A673 (cell line): ENCODE data around the gene ARHGEF35.
"Not testable (repeated sequence)": the region's sequence is repeated elsewhere in the genome, so short reads cannot be mapped to it uniquely, and the experiment has no call there.

Experiments used
- EZH2 ChIP-seq: fragments of 200-600 bp; sonication (generic); IDR thresholded peaks from 2 replicates; pipeline ENCODE4 v1.6.1; 2017; ENCODE audit warnings: borderline replicate concordance, low read depth, mild to moderate bottlenecking, mixed read lengths, antibody characterized with exemption, low read length; ENCODE audit not compliant: poor library complexity, severe bottlenecking
- TF ChIP-seq, protein P1 (sequence below): fragments of 300-800, 200-600 bp; sonication (generic); conservative IDR thresholded peaks from 2 replicates; pipeline ENCODE4 v1.5.1; 2017; ENCODE audit warnings: low read depth, mild to moderate bottlenecking, antibody characterized with exemption, low read length, moderate library complexity, mixed read lengths

- TF ChIP-seq, protein P1, sequence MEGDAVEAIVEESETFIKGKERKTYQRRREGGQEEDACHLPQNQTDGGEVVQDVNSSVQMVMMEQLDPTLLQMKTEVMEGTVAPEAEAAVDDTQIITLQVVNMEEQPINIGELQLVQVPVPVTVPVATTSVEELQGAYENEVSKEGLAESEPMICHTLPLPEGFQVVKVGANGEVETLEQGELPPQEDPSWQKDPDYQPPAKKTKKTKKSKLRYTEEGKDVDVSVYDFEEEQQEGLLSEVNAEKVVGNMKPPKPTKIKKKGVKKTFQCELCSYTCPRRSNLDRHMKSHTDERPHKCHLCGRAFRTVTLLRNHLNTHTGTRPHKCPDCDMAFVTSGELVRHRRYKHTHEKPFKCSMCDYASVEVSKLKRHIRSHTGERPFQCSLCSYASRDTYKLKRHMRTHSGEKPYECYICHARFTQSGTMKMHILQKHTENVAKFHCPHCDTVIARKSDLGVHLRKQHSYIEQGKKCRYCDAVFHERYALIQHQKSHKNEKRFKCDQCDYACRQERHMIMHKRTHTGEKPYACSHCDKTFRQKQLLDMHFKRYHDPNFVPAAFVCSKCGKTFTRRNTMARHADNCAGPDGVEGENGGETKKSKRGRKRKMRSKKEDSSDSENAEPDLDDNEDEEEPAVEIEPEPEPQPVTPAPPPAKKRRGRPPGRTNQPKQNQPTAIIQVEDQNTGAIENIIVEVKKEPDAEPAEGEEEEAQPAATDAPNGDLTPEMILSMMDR = not testable (repeated sequence)
- TF ChIP-seq EZH2 = not testable (repeated sequence)
Measured at GRCh38 chr7:144171594-144172350, 23.9 kb downstream of the ARHGEF35 start.
